Activated naive CD4-positive, alpha-beta T cell treated with anti-CD3 and anti-CD28 coated beads, Interleukin-2, amount 10 ng/mL, durations not matched to agents 7 days and 5 days (primary cell): ENCODE measurements around the gene AMOTL1.

Experiments
- CTCF ChIA-PET: fragments of 350-600 bp; sonication (Branson Sonifier 250); formaldehyde crosslinking; loops from one replicate; lab custom pipeline; 2021; ENCODE audit warnings: antibody characterized with exemption; lab: Charles Lee
- DNase-seq: peaks from one replicate; pipeline ENCODE4 v3.0.0-alpha.2; 2020
- H3K27ac Mint-ChIP-seq: one replicate; pipeline ENCODE4 v1.8.0; 2021; ENCODE audit warnings: mild to moderate bottlenecking, moderate library complexity, mixed read lengths
- H3K27me3 Mint-ChIP-seq: one replicate; pipeline ENCODE4 v1.8.0; 2021; ENCODE audit warnings: mild to moderate bottlenecking, mixed read lengths
- H3K36me3 Mint-ChIP-seq: one replicate; pipeline ENCODE4 v1.8.0; 2021; ENCODE audit warnings: mixed read lengths
- H3K4me1 Mint-ChIP-seq: one replicate; pipeline ENCODE4 v1.8.0; 2021; ENCODE audit warnings: mixed read lengths
- H3K4me3 Mint-ChIP-seq: one replicate; pipeline ENCODE4 v1.8.0; 2021; ENCODE audit warnings: mild to moderate bottlenecking, moderate library complexity, mixed read lengths
- H3K9me3 Mint-ChIP-seq: one replicate; pipeline ENCODE4 v1.8.0; 2021; ENCODE audit warnings: mixed read lengths

AMOTL1 gene

DNA sequence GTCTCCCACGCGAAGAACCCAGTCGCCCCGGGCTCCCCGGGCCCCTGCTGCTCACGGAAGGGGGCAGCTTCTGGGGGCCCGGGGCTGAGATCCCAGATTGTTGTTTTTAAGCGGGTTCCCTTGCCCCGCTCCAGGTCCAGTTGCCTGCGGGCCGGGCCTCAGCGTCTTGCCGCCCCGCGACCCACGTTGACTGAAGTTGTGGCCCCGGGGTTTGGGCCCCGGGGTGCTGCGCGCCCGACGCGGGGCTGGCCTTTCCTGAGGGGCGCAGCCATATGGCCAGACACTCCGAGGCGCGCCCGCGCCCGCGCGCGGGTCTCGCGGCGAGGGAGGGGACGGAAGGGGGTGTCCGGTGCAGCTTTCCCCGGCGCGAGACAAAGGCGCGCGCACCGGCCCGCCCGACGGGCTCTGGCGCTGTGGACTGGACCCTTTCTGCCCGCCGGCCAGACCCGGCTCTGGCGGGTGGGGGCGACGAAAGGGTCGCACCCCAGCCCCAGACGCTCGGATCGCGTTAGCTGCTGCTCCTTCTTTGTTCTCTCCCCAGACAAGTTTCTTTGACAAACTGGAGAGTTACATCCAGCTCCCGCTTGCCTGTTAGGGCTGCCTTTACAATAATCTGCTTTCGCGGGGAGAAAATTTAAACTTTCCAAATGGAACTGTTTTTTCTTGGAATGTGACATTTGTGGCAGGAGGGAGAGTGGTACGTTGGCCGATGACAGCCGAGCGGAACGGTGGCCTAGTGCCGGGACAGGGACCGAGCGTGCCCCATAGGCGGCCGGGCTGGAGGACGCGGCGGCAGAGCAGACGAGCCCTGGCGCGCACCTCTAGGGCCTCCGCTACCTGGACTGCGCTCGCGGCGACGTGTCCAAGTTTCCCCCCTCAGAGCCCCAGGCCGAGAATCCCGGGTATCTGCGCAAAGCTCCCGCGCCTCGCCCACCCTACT, 716 bp downstream of the AMOTL1 start:
- H3K9me3 Mint-ChIP-seq, result no peaks in the 10 kb centered on the region
- DNase-seq, result peak; percentile 26
- H3K36me3 Mint-ChIP-seq, result no peaks in the 10 kb centered on the region
- CTCF ChIA-PET, result interaction anchor here (0.7 to 1.4 kb wide), 4 partner anchors 18 to 148 kb away, joined by 3 to 4 read pairs (median 3); no protein-coding TSS in a partner anchor
- H3K4me3 Mint-ChIP-seq, result peak overlapping the region; percentile 78
- no peak overlapping the region for H3K27ac Mint-ChIP-seq
- H3K27me3 Mint-ChIP-seq, result peaks cover 14% of the 10 kb centered on the region
- H3K4me1 Mint-ChIP-seq, result peaks cover 19% of the 10 kb centered on the region

DNA sequence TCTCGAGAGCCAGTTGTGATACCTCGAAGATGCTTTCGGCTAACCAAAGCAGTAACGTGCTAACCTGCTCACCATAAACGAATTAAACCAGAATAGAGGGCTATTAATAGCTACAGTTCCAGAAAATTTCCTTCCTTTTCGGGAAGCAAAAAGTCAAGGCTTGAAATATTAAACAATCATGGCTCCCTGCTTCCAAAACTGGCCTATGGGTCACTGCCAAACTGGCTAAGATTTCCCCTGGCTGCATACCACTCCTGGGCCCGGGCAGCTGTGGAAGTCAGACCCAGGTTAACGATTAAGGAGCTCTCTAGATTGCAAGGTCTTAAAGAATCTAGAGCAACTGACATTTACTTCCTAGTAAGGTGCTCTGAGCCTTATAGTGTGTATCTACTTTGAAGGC, 1.7 kb downstream of the AMOTL1 start:
- H3K27me3 Mint-ChIP-seq, result peaks cover 18% of the 10 kb centered on the region
- no peak for DNase-seq

DNA sequence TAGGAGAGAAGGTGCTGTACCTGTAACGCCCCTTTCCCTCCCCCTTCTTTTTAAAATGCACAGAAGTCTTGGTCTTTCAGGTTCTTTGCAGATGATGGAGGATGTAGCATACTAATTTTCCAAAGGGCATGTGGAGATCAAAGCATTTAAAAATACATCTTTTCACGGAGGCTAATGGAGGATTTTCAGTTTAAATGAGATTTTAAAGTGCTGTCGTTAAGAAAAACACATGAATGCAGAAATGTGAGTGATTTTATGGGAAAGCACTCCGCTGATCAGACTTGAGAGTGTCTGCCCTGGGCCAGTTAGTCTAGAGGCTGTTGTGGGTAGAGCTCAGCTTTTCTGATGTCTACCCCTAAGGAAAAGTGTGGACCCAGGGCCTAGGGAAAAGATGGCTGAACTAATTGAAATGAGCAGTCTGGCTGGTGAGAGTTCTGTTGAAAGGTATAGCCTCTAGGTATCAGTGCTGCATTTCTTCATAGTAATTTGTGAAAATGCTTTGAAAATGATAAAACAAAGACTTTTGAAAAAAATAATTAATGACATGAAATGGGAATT, 2.5 kb downstream of the AMOTL1 start:
- H3K4me1 Mint-ChIP-seq, result peaks cover 19% of the 10 kb centered on the region
- peaks cover 22% of the 10 kb centered on the region for H3K27me3 Mint-ChIP-seq
- no peaks in the 10 kb centered on the region for H3K9me3 Mint-ChIP-seq
- H3K36me3 Mint-ChIP-seq, result no peaks in the 10 kb centered on the region
- H3K4me3 Mint-ChIP-seq, result no peak overlapping the region
- H3K27ac Mint-ChIP-seq, result no peak overlapping the region
- DNase-seq, result no peak
- CTCF ChIA-PET, result no interaction called here

More for the DNA sequence above, 1.7 kb downstream of the AMOTL1 start:
- H3K9me3 Mint-ChIP-seq, result no peaks in the 10 kb centered on the region
- H3K4me3 Mint-ChIP-seq, result peak overlapping the region; percentile 78
- no peak overlapping the region for H3K27ac Mint-ChIP-seq
- H3K4me1 Mint-ChIP-seq, result peaks cover 19% of the 10 kb centered on the region
- CTCF ChIA-PET, result interaction anchor here (1.4 kb wide), 1 partner anchor 17 kb away, joined by 3 read pairs; no protein-coding TSS in a partner anchor
- no peaks in the 10 kb centered on the region for H3K36me3 Mint-ChIP-seq

DNA sequence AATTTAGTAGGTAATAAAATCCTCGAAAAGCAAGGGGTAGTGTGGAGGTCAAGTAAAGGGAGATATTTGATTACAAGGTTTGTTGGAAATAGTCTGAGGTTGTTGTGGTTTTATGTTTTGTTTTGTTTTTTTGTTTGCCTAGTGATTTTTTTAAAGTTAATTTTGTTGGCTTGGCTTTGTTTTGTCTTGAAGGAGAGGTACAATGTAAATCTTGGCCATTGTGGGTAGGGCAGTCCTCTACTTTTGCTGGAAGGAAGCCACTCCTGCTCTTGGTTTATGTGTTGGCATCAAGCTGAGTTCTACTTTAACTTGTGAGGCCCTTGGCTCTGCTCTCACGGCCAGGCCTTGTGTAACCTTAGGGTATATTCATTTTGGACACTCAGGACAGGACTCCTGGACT, 3.2 kb downstream of the AMOTL1 start:
- Mint-ChIP-seq H3K4me1 (peaks cover 23% of the 10 kb centered on the region), H3K27me3 (peaks cover 26% of the 10 kb centered on the region), H3K9me3 (no peaks in the 10 kb centered on the region), H3K27ac (no peak overlapping the region), H3K4me3 (no peak overlapping the region), H3K36me3 (no peaks in the 10 kb centered on the region)
- no peak for DNase-seq
- CTCF ChIA-PET, result no interaction called here

DNA sequence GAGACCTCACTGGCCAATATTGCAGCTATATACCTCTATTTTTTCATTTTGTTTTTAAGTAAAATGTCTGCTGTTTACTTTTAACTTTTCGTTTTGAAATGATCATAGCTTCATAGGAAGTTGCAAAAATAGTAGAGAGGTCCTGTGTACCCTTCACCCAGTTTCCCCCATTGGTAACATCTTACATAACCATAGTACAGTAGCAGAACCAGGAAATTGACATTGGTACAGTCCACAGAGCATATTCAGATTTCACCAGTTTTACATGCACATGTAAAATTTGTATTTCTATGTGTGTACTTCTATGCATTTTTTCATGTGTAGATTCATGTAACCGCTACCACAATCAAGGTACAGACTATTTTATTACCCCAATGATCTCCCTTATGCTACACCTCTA, 3.8 kb downstream of the AMOTL1 start:
- H3K27me3 Mint-ChIP-seq, result peaks cover 31% of the 10 kb centered on the region
- peaks cover 28% of the 10 kb centered on the region for H3K4me1 Mint-ChIP-seq
- H3K9me3 Mint-ChIP-seq, result no peaks in the 10 kb centered on the region
- no peaks in the 10 kb centered on the region for H3K36me3 Mint-ChIP-seq
- no peak for DNase-seq
- H3K4me3 Mint-ChIP-seq, result no peak overlapping the region
- CTCF ChIA-PET, result no interaction called here
- H3K27ac Mint-ChIP-seq, result no peak overlapping the region

DNA sequence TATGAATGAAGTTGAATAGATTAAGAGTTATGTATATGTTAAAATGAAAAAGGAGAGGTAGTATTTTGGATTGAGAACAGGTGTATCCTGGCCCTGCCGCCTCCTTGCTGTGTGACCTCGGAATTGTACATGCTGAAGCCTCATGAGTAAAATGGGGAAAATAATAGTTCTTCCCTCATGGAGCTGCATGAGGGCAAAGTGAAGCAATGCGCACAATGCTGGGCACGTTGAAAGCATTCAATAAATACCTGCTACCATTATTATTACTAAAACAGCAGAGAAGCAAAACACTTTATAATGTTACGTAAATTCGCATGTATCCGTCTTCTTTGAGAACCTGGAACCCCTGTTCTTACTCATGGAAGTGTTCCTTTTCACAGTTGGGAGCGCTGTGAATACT, 5.7 kb downstream of the AMOTL1 start:
- Mint-ChIP-seq H3K36me3 (peaks cover 1% of the 10 kb centered on the region), H3K4me1 (peaks cover 24% of the 10 kb centered on the region), H3K9me3 (no peaks in the 10 kb centered on the region), H3K4me3 (no peak overlapping the region), H3K27ac (no peak overlapping the region), H3K27me3 (peaks cover 35% of the 10 kb centered on the region)
- CTCF ChIA-PET, result no interaction called here
- DNase-seq, result no peak

DNA sequence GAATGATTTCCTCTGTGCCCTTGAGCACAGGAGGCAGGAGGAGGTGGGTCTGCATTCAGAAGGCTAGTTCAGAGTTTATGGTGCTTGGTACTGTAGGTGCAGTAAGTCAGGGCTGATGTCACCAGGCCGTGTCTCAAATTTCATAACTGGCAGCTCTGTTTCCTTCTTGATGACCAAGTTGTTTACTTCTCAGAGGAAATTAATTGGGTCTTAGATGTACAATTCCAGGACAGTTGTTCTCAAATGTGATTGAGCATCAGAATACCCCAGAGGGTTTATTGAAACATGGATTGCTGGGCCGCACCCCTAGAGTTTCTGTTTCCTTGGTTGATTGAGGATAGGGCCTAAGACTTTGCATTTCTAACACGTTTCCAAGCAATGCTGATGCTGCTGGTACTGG, 6.2 kb downstream of the AMOTL1 start:
- no peak for DNase-seq
- Mint-ChIP-seq H3K27ac (no peak overlapping the region), H3K4me3 (no peak overlapping the region), H3K4me1 (peaks cover 21% of the 10 kb centered on the region), H3K36me3 (peaks cover 1% of the 10 kb centered on the region), H3K9me3 (no peaks in the 10 kb centered on the region), H3K27me3 (peaks cover 35% of the 10 kb centered on the region)
- CTCF ChIA-PET, result interaction anchor here (0.8 to 0.9 kb wide), 2 partner anchors 12 to 123 kb away, joined by 3 read pairs; no protein-coding TSS in a partner anchor

DNA sequence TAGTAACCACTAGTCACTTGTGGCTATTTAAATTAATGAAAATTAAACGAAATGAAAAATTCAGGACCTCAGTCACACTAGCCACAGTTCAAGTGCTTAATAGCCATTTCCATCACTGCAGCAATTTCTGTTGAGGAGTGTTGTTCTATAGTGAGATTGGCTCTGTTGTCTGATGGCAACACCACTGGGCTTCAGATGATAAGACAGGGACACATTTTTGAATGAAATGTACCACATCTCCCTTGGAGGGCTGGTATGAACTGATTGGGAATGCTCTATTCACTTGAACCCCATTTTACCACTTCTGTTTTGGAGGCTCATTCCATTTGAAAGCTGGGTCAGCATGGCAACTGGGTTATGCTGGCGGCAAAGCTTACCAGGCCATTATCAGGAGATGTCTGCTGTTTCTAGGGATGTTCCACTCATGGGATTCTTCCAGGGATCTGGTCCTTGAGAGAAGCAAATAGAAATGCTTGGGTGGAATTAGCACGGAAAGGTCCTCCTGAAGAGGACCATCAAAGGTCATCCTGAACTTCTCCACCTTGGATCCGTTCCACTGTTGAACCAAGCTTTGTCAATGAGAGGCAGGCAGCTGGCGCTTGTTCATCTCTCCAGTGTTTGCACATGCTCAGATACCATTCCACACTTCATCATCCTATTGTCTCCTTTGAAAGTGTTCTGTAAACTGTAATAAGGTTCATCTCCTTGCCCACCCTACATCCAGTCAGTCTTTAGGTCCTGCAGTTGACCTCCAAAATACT, 7.6 kb downstream of the AMOTL1 start:
- H3K9me3 Mint-ChIP-seq, result no peaks in the 10 kb centered on the region
- H3K4me3 Mint-ChIP-seq, result no peak overlapping the region
- CTCF ChIA-PET, result interaction anchor here (0.9 kb wide), 1 partner anchor 10 kb away, joined by 3 read pairs; no protein-coding TSS in a partner anchor
- H3K27ac Mint-ChIP-seq, result no peak overlapping the region
- H3K4me1 Mint-ChIP-seq, result peaks cover 23% of the 10 kb centered on the region
- peaks cover 35% of the 10 kb centered on the region for H3K27me3 Mint-ChIP-seq
- peaks cover 1% of the 10 kb centered on the region for H3K36me3 Mint-ChIP-seq
- no peak for DNase-seq

DNA sequence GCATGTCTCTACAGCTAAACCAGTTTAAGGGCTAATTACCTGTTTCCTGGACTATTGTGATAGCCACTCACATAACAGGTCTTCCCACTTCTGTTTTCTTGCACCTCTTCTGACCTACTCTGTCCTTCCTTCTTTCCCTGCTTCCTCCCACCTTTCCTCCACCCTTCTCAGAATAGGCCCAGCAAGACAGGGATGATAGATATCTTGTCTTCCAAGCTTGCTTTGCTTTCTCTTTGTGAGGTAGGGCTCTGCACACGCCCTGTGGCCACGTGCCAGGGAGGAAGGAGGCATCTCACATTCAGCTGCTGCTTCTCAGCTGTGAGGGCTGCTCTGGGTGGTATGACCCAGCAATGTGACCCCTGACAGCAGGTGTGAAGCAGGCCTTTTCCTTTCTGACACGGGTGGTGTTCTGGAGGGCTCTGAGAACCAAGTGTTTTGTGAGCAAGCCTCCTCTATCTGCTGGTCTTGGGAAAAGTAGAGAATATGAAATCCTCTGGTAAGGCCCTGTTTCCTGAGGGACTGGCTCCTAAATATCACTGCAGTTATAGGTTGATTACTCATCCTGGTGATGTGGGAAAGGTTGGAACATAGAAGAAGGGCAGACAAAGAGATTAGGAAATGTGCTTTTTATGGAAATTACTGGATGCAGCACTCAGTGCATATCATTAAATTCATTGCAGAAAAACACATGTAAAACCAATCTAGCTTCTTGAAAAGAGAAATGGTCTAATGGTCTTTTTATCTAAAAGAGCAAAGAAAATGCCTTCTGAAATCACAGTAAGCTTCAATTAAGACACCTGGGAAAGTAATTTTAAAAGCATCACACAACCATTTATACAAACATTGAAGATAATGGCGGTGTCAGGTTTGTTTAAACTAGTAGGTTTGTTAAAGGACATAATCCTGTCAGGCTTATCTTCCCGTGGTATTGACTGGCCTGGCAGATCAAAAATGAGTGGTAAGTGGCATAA, 8.5 kb downstream of the AMOTL1 start:
- CTCF ChIA-PET, result interaction anchor here (0.9 kb wide), 1 partner anchor 9 kb away, joined by 3 read pairs; no protein-coding TSS in a partner anchor
- H3K9me3 Mint-ChIP-seq, result no peaks in the 10 kb centered on the region

DNA sequence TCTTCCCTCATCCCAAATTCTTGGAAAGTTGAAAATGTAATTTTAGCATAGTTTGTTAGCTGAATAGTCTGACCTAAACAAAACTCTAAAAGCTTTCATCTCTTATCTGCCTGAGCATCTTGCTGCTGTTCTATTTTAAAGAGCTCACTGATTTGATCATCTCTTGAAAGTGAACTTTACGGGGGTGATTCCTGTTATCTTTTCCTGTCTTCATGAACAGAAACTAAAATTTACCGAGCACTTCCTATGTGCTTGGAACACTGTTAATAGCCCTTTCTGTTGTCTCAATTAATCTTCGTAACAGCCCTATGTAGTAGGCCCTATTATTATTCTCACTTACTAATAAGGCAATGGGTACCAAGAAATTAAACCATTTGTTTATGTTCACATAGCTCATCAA, 12.3 kb downstream of the AMOTL1 start:
- Mint-ChIP-seq H3K4me3 (peak overlapping the region; percentile 36), H3K36me3 (peaks cover 1% of the 10 kb centered on the region), H3K27ac (peak overlapping the region; percentile 49), H3K4me1 (peaks cover 36% of the 10 kb centered on the region), H3K27me3 (peaks cover 22% of the 10 kb centered on the region), H3K9me3 (no peaks in the 10 kb centered on the region)
- CTCF ChIA-PET, result interaction anchor here (0.6 kb wide), 1 partner anchor 96 kb away, joined by 3 read pairs; no protein-coding TSS in a partner anchor
- DNase-seq, result no peak

More for the DNA sequence above, 8.5 kb downstream of the AMOTL1 start:
- peaks cover 30% of the 10 kb centered on the region for H3K27me3 Mint-ChIP-seq
- peaks cover 32% of the 10 kb centered on the region for H3K4me1 Mint-ChIP-seq
- no peak overlapping the region for H3K27ac Mint-ChIP-seq
- no peak overlapping the region for H3K4me3 Mint-ChIP-seq
- peaks cover 1% of the 10 kb centered on the region for H3K36me3 Mint-ChIP-seq
- peak; percentile 24 for DNase-seq

DNA sequence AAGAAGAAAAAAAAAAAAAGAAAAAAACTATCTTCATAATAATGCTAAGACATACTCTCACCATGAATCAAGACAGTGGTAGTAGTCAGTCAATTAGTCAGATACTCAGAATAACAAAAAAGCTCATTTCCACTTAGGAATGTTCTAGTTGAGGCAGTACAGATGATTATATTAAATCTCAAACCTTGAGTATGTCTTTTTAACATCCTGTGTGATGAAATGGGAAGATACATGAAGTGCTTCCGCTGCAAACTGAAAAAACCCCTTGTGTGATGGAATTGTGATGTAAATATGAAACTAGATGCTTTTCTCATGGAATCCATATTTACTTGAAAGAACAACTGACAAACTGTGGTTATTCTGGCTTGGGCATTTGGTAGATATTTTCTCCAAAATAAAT, 13.7 kb downstream of the AMOTL1 start:
- peaks cover 27% of the 10 kb centered on the region for H3K4me1 Mint-ChIP-seq
- peaks cover 15% of the 10 kb centered on the region for H3K27me3 Mint-ChIP-seq
- CTCF ChIA-PET, result no interaction called here
- no peak overlapping the region for H3K27ac Mint-ChIP-seq
- H3K36me3 Mint-ChIP-seq, result peaks cover 1% of the 10 kb centered on the region
- H3K4me3 Mint-ChIP-seq, result no peak overlapping the region
- DNase-seq, result no peak
- no peaks in the 10 kb centered on the region for H3K9me3 Mint-ChIP-seq

DNA sequence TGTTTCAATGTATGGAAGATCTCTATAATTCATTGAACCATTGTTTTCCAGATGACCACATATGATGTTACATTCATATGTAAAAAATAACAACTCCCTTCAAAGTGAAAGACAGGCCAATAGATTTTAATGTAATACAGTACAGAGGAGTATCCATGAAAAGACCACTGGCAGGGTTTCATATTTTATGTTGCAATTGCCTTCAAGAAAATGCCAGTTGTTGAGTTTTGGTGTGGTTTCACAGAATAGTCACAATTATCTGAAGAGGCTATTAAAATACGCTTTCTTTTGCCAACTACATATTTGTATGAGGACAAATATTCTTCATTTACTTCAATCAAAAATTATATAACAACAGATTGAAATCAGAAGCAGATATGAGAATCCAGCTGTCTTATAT, 14.3 kb downstream of the AMOTL1 start:
- Mint-ChIP-seq H3K36me3 (peaks cover 1% of the 10 kb centered on the region), H3K4me3 (no peak overlapping the region), H3K27ac (no peak overlapping the region), H3K27me3 (peaks cover 14% of the 10 kb centered on the region), H3K9me3 (no peaks in the 10 kb centered on the region), H3K4me1 (peaks cover 27% of the 10 kb centered on the region)
- CTCF ChIA-PET, result interaction anchor here (0.6 kb wide), 1 partner anchor 659 kb away, joined by 3 read pairs; no protein-coding TSS in a partner anchor
- DNase-seq, result no peak

DNA sequence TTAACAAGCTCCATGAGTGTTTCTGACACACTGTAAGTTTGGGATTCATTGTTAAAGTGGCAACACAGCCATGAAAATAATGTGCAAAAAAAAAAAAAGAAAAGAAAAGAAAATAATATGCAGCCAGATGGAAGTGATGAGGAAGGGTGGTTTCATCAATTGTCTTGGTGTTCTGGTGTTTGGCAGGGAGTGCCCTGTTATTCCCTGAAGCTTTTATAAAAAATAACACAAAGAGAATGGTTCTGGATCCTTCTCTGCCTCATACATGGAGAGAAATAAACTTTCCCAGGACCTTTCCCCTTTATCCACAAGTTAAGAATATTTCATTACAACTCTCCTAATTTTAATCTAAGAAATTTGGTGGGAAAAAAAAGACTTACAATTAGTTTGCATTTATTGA, 16.7 kb downstream of the AMOTL1 start:
- Mint-ChIP-seq H3K27me3 (peaks cover 10% of the 10 kb centered on the region), H3K4me1 (peaks cover 21% of the 10 kb centered on the region), H3K27ac (no peak overlapping the region), H3K4me3 (no peak overlapping the region), H3K9me3 (no peaks in the 10 kb centered on the region), H3K36me3 (no peaks in the 10 kb centered on the region)
- CTCF ChIA-PET, result interaction anchor here (0.8 to 3.8 kb wide), 6 partner anchors 8 to 183 kb away, joined by 3 to 25 read pairs (median 4); no protein-coding TSS in a partner anchor
- no peak for DNase-seq
